Measurements from ENCODE around the gene MCM3AP. TPM values are rescaled to one million over a fixed set of nuclear protein-coding genes. Genes with fewer than 3 reads are reported as not detected.

The MCM3AP gene
- total and polyA plus RNA-seq, 9 of the 15 experiments (the other 6 are each of a cell fraction or from before 2014, with no cell fraction given) = 6.5 to 179 (median 69.6) TPM

DNA sequence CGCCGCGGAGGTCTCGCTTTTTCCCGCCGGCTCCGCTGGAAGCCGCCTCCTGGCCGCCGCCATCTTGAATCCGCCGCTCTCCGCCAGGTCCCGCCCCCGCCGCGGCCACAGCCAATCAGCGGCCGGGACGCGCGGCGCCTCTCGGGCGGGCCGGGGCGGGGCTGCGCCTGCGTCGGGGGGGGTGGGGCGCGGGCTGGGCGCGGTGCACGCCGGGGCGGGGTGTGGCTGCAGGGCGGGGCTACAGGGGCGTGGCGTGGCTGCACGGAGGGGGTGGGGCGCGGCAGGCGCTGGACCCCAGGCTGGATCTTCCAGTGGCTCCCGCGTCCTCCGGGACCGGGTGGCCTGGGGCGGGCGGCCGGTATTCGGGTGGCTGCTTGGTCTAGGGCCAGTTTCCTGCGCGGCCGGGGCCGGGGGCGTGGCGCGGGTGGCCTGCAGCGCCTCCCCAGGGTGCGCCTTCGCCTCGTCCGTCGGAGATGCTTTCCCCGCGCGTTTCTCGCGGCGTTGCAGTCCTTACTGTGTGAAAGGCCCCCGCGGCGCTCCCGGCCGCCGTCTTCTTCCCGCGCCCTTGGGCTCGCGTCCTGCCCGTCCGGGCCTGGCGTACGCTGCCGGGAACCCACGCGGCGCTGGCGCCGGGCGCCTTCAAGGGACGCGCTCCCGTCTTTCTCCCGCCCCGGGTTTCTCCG, 39.1 kb upstream of the MCM3AP start (continued):
- TF ChIP-seq, protein P1, sequence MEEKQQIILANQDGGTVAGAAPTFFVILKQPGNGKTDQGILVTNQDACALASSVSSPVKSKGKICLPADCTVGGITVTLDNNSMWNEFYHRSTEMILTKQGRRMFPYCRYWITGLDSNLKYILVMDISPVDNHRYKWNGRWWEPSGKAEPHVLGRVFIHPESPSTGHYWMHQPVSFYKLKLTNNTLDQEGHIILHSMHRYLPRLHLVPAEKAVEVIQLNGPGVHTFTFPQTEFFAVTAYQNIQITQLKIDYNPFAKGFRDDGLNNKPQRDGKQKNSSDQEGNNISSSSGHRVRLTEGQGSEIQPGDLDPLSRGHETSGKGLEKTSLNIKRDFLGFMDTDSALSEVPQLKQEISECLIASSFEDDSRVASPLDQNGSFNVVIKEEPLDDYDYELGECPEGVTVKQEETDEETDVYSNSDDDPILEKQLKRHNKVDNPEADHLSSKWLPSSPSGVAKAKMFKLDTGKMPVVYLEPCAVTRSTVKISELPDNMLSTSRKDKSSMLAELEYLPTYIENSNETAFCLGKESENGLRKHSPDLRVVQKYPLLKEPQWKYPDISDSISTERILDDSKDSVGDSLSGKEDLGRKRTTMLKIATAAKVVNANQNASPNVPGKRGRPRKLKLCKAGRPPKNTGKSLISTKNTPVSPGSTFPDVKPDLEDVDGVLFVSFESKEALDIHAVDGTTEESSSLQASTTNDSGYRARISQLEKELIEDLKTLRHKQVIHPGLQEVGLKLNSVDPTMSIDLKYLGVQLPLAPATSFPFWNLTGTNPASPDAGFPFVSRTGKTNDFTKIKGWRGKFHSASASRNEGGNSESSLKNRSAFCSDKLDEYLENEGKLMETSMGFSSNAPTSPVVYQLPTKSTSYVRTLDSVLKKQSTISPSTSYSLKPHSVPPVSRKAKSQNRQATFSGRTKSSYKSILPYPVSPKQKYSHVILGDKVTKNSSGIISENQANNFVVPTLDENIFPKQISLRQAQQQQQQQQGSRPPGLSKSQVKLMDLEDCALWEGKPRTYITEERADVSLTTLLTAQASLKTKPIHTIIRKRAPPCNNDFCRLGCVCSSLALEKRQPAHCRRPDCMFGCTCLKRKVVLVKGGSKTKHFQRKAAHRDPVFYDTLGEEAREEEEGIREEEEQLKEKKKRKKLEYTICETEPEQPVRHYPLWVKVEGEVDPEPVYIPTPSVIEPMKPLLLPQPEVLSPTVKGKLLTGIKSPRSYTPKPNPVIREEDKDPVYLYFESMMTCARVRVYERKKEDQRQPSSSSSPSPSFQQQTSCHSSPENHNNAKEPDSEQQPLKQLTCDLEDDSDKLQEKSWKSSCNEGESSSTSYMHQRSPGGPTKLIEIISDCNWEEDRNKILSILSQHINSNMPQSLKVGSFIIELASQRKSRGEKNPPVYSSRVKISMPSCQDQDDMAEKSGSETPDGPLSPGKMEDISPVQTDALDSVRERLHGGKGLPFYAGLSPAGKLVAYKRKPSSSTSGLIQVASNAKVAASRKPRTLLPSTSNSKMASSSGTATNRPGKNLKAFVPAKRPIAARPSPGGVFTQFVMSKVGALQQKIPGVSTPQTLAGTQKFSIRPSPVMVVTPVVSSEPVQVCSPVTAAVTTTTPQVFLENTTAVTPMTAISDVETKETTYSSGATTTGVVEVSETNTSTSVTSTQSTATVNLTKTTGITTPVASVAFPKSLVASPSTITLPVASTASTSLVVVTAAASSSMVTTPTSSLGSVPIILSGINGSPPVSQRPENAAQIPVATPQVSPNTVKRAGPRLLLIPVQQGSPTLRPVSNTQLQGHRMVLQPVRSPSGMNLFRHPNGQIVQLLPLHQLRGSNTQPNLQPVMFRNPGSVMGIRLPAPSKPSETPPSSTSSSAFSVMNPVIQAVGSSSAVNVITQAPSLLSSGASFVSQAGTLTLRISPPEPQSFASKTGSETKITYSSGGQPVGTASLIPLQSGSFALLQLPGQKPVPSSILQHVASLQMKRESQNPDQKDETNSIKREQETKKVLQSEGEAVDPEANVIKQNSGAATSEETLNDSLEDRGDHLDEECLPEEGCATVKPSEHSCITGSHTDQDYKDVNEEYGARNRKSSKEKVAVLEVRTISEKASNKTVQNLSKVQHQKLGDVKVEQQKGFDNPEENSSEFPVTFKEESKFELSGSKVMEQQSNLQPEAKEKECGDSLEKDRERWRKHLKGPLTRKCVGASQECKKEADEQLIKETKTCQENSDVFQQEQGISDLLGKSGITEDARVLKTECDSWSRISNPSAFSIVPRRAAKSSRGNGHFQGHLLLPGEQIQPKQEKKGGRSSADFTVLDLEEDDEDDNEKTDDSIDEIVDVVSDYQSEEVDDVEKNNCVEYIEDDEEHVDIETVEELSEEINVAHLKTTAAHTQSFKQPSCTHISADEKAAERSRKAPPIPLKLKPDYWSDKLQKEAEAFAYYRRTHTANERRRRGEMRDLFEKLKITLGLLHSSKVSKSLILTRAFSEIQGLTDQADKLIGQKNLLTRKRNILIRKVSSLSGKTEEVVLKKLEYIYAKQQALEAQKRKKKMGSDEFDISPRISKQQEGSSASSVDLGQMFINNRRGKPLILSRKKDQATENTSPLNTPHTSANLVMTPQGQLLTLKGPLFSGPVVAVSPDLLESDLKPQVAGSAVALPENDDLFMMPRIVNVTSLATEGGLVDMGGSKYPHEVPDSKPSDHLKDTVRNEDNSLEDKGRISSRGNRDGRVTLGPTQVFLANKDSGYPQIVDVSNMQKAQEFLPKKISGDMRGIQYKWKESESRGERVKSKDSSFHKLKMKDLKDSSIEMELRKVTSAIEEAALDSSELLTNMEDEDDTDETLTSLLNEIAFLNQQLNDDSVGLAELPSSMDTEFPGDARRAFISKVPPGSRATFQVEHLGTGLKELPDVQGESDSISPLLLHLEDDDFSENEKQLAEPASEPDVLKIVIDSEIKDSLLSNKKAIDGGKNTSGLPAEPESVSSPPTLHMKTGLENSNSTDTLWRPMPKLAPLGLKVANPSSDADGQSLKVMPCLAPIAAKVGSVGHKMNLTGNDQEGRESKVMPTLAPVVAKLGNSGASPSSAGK (IDR thresholded peaks at IDR 0.05) = no peak
- TF ChIP-seq KDM1A (IDR thresholded peaks at IDR 0.05) (no peak), ZNF780A (CRISPR knock-in tag; IDR thresholded peaks at IDR 0.05) (no peak), MAX (CRISPR knock-in tag; IDR thresholded peaks at IDR 0.05) (no peak), MLX (CRISPR knock-in tag; conservative IDR thresholded peaks at IDR 0.05) (no peak), HOXB6 (CRISPR knock-in tag; IDR thresholded peaks at IDR 0.05; ENCODE audit: borderline replicate concordance) (no peak), CC2D1A (IDR thresholded peaks at IDR 0.05) (no peak), ILF3 (IDR thresholded peaks at IDR 0.05; ENCODE audit: borderline replicate concordance) (0 out of 2 replicates have a peak, but pooled peaks have one; percentile 24)
- TF ChIP-seq, protein P2, sequence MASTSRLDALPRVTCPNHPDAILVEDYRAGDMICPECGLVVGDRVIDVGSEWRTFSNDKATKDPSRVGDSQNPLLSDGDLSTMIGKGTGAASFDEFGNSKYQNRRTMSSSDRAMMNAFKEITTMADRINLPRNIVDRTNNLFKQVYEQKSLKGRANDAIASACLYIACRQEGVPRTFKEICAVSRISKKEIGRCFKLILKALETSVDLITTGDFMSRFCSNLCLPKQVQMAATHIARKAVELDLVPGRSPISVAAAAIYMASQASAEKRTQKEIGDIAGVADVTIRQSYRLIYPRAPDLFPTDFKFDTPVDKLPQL (IDR thresholded peaks at IDR 0.05; ENCODE audit: extremely low read depth, insufficient read length) = no peak

Data from K562 (cell line).